Panc1 (cell line): ENCODE measurements around the gene COL6A3. TPM values are rescaled to one million over a fixed set of nuclear protein-coding genes. Genes with fewer than 3 reads are reported as not detected.

ENCODE experiments used
- total RNA-seq: library from RNA; stranded (reverse); gene quantifications from one replicate; pipeline ENCODE4 v1.2.1, GENCODE V29; 2021; ENCODE audit not compliant: unreplicated experiment

Gene COL6A3
- total RNA-seq, 1 experiment from 2014 or later: 0.69 TPM

Other genes starting within 250 kb of the COL6A3 start
- gene MLPH, start 73.1 kb upstream of the COL6A3 start, total RNA-seq: 60.2 TPM
- not detected for gene PRLH, start 152.4 kb upstream of the COL6A3 start, total RNA-seq
- gene RAB17, start 176.6 kb upstream of the COL6A3 start, total RNA-seq: 23.6 TPM
- gene LRRFIP1, start 213.4 kb upstream of the COL6A3 start, total RNA-seq: 121 TPM